Measurements from ENCODE around the gene NR1H4.

DNA sequence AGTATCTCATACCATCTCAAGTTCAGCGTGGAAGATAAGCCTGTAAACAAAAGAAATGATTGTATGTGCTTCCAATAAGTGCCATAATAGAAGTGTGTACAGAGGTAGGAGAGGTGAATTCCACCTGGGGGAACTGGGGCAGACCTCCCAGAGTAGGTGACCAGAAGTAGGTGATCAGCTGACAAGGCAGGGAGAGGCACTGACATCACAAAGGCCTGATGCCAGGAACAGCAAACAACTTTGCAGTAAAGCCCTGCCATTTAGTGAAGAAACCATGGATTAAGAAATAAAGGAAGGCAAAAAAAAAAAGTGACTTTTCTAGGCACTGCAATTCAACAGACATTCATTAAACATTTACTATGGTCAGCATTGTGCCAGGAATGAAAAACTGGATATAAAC, 31.1 kb downstream of the NR1H4 start:
- TF ChIP-seq CTCF (IDR thresholded peaks at IDR 0.05) (no peak), ZFX (IDR thresholded peaks at IDR 0.05; ENCODE audit: borderline replicate concordance) (no peak)
